Suppressor macrophage (primary cell): ENCODE measurements around the gene PCDH11Y.
"Not testable (repeated sequence)": the region's sequence is repeated elsewhere in the genome, so short reads cannot be mapped to it uniquely, and the experiment has no call there.

Source experiments
- DNase-seq, 4 experiments: peaks; one replicate each; pipeline ENCODE4 v3.0.0-alpha.2; 2020 to 2022
- total RNA-seq, 17 experiments: gene quantifications; one replicate each; lab custom pipeline; 2026; ENCODE audit warnings: mixed read lengths in 6 of 17, inconsistent platforms in 3 of 17; lab: John Stamatoyannopoulos, UW

PCDH11Y gene
- total RNA-seq, result 0 to 0.66 (median 0) reads per million in 17 experiments

DNA sequence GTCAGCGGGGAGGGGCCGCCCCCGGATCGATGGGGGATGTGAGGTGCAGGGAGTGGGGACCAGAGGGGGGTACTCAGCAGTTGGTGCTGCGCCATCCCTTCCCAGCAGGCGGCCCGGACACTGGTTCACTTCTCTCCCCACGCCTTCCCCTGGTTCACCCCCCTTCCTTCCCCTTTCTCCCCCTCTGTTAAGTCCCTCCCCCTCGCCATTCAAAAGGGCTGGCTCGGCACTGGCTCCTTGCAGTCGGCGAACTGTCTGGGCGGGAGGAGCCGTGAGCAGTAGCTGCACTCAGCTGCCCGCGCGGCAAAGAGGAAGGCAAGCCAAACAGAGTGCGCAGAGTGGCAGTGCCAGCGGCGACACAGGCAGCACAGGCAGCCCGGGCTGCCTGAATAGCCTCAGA lies at the start of gene PCDH11Y:
Gene PCDH11Y (plus strand): TSS at position 240 of the 400 bp plus-strand sequence. CDS start 56,804 bp downstream, outside the sequence.
- DNase-seq, result peak; percentile 6 to 36 (median 18)

GRCh38 chrY:4967894-4968293 lies 32.2 kb upstream of the PCDH11Y start:
- not testable (repeated sequence) for DNase-seq

DNA sequence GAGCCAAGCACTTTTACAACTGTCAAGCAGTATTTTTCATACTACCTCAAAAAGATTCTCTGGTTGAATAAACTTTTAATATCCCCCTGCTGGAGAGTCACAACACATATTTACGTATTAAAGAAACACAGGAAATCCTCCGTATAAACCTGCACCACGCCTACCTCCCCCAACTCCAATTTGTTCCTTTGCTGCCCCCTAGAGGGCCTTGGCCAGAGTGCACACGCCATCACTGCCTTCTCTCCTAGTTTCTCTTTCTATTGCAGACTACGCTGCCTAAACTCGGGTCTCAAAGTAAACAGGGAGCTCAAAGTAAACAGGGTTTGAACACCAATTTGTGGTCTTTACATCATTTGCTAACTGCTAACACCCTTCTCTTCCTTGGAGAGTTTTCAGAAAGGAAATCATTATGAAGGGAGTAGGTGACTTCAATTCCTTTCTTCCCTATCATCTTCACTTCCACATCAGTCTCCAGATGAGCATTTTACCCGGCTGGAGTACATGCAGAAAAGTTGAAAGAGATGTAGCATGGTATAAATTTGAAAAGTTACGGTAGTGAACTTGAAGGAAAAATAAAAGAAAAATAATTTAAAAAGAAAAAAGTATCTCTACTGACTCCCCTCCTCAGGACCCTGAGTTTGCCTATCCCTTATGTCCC lies 8.2 kb upstream of the PCDH11Y start:
- DNase-seq, result not testable (repeated sequence)

DNA sequence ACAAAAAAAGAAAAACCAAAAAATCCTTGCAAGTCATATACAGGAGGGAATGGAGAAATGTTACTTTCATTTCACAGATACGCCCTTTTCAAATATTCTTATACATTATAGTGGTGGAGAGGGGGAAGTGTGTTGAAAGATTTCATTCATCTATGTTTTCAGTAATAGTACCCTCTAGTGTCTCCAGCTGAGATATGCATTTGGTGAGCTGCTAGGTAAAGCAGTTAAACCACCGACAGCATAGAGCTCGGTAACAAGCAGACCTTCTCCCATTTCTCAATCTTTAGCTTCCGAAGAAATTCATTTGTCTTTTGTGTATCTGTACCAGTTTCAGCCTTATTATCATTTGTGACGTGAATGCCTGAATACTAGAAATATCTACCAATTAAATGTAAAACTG lies 5.2 kb upstream of the PCDH11Y start:
- not testable (repeated sequence) for DNase-seq

DNA sequence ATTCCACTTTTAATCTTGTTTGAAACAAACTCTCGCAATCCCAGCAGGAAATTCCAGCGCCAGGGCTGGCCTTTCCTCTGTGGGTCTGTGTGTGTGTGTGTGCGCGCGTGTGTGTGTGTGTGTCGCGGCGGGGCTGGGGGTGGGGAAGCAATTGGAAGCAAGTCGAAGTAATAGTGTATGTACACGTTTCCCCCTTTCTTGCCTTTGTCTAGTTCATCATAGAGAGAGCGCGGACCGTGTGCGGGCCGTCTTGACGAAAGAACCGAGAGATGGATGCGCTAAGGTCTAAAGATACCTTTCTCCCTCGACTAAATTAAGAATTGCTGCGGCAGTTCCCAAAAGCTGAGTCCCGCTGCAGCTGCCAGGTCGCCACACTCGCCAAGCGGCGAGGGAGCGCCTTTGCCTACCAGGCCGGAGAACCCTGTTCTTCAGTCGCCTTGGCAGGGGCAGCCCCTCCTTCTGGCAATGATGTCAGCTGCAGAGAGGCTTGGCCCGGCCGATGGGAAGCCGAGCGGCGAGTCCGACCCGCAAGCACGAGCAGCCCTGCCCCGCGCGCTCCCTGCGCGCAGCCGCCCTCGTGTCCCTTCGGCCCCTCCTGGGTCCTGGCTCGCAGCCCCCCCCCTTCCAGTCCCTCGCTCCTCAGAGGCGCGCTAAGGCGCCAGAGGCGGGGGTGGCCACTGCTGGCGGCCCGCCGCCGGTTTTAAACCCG lies 2.5 kb downstream of the PCDH11Y start:
- not testable (repeated sequence) for DNase-seq

GRCh38 chrY:5038972-5039523 lies 39.0 kb downstream of the PCDH11Y start:
- DNase-seq, result not testable (repeated sequence)

GRCh38 chrY:5083017-5083416 lies 82.9 kb downstream of the PCDH11Y start:
- not testable (repeated sequence) for DNase-seq

DNA sequence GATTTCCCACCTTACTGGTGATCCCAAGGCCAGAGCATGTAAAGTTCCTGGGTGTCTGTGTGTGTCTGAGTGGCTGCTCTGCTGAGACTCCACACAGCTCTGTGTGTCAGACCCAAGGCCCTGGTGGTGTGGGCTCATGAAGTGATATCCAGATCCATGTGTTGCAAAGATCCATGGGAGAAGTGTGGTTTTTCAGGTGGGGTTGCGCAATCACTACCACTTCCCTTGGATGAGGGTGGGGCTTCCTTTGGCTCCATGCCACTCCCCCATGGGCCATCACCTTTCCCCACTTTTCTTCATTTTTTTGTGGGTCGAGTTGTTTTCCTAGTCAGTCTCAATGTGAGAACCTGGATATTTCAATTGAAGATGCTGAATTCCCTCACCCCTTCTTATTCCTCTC lies 182.9 kb downstream of the PCDH11Y start:
- not testable (repeated sequence) for DNase-seq

DNA sequence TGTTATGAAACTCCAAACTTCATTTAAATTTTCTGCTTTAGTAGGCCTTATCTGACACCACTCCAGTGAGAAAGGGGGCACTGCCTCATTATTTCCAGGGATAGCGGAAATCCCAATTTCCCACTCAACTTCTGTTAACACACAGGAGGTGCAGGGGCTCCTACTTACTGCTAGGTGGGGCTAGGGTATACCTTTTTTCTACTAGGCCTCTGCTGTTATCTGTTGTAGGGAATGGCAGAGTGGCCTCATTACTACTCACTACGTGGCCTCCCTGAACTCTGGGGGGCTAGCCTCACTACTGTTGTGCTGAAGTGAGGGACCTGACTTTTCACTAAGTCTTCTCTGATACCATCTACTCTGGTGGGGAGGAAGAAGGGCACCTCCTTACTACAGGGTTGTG lies 215.0 kb downstream of the PCDH11Y start:
- DNase-seq, result not testable (repeated sequence)

DNA sequence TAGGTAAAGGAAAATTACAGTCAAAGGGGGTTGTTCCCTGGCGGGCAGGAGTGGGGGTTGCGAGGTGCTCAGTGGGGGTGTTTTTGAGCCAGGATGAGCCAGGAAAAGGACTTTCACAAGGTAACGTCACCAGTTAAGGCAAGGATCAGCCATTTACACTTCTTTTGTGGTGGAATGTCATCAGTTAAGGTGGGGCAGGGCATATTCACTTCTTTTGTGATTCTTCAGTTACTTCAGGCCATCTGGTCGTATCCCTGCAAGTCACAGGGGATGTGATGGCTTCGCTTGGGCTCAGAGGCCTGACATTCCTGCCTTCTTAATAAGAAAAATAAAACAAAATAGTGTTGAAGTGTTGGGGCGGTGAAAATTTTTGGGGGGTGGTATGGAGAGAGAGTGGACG lies 324.8 kb downstream of the PCDH11Y start:
- not testable (repeated sequence) for DNase-seq

DNA sequence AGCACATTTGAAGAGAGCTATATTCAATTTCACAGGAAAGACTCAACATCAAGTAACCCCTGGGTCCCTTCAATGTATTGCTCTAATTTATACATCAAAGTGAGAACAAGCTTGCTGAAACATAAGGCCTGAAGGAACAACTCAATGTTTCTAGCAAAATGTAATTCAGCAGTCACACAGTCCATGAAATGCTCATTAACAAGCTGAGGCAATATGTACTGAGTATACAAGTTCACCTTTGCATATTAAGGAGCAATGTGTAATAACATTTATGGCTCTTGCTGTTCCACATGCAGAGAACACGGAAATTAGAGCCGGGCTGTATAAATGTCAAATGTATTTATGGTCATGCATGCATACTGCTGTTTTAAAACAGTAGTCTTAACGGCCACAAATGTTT lies 342.1 kb downstream of the PCDH11Y start:
- DNase-seq, result not testable (repeated sequence)

- DNase-seq, result not testable (repeated sequence)
These were observed 543.6 kb downstream of the PCDH11Y start for GRCh38 chrY:5543705-5544104.

DNA sequence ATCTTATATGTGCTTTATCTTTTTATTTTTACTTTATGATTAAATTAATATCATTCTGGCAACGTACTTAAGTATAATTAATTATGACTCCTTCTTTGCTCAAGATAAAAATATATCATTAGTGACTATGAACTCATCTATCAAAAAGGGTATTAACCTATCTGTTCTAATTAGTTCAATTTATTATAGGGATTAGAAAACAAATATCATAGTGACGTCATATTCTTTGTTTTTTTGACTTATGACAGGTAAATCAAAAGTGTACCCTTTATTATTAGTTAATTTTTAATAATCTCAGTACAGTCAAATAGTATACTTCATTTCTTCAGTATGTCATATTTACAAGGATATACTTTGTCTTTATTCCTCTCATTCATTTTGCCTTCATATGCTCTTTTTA lies 638.5 kb downstream of the PCDH11Y start:
- DNase-seq, result not testable (repeated sequence)

DNA sequence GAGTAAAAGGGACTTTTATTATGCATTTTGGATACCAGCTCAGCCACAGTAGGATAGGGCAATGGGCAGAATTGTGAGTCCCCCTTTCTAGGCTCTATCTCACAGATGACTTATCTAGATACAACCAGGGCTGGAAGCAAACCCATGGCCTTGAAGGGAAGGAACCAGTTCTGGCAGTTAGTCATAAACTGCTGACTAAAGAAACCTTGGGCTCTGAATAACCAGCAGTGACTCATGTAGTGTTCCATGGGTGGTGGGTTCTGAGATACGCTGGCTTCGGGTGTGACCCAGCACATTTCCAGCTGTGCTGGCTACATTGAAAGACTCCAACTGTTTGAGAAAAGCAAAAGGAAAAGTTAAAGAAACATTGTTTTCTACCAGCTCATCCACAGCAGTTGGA lies 679.2 kb downstream of the PCDH11Y start:
- DNase-seq, result not testable (repeated sequence)

- not testable (repeated sequence) for DNase-seq
These were observed 708.6 kb downstream of the PCDH11Y start for GRCh38 chrY:5708727-5709126.

GRCh38 chrY:5709788-5710381 lies 709.8 kb downstream of the PCDH11Y start:
- DNase-seq, result not testable (repeated sequence)

DNA sequence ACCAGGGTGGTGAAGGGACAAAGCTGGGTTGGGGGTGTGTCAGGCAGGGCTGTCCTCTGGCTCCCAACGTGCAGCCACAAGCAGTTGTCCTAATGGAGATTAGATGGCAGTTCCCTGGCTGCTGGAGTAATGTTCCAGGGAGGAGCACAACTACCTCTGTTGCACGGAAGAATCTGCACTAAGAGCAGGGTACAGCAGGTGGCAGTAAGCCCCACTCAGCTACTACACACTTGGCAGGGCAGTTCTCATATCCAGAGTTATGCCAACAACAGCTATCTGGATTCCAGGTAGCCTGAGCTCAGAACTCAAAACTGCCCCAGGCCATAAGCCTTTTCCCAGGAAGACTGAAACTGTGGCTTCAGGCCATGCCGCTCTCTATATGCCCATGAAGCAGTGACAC lies 761.3 kb downstream of the PCDH11Y start:
- not testable (repeated sequence) for DNase-seq

DNA sequence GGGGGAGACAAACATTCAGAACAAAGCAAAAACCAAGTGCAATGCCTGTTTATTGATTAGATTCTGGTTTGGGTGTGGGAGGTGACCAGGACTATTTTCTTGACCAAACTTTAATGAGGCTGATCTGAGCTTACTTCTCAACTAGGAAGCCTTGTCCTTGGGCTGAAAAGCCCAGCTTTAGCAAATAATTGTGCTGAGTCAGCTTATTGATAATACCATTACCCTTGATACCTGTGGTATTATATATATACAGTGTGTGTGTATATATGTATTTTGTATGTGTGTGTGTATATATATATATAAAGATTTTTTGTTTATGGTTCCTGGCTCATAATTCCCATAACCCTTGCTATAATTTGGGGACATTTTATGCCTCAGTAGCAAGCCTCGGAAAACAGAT lies 776.4 kb downstream of the PCDH11Y start:
- not testable (repeated sequence) for DNase-seq
